Hepatic stellate cell (primary cell): ENCODE measurements around the gene CXorf49B.
"Not testable (repeated sequence)": the region's sequence is repeated elsewhere in the genome, so short reads cannot be mapped to it uniquely, and the experiment has no call there.

Source experiments
- DNase-seq: peaks from one replicate; pipeline ENCODE4 v3.0.0; 2011; ENCODE audit warnings: low spot score

CXorf49B gene

GRCh38 chrX:71763049-71763448, at the start of gene CXorf49B:
Gene CXorf49B, plus strand, starts transcription at chrX:71763349. Its CDS starts 75 bp downstream, at chrX:71763424.
- not testable (repeated sequence) for DNase-seq

- not testable (repeated sequence) for DNase-seq
Observed at GRCh38 chrX:71714064-71714463, 49.1 kb upstream of the CXorf49B start.

- DNase-seq = not testable (repeated sequence)
Observed at GRCh38 chrX:71715551-71715950, 47.6 kb upstream of the CXorf49B start.

- not testable (repeated sequence) for DNase-seq
Observed at GRCh38 chrX:71716323-71716722, 46.8 kb upstream of the CXorf49B start.

- DNase-seq = not testable (repeated sequence)
Observed at GRCh38 chrX:71718185-71718584, 45.0 kb upstream of the CXorf49B start, which contains the start of gene CXorf49. Gene CXorf49, minus strand, starts transcription at chrX:71718285. Its CDS starts 134 bp downstream, at chrX:71718151.

- DNase-seq = not testable (repeated sequence)
Observed at GRCh38 chrX:71719195-71719594, 44.0 kb upstream of the CXorf49B start.

GRCh38 chrX:71720289-71720886, 42.8 kb upstream of the CXorf49B start:
- not testable (repeated sequence) for DNase-seq

- not testable (repeated sequence) for DNase-seq
Observed at GRCh38 chrX:71760688-71761281, 2.4 kb upstream of the CXorf49B start.

- DNase-seq = not testable (repeated sequence)
Observed at GRCh38 chrX:71764832-71765231, 1.7 kb downstream of the CXorf49B start.

GRCh38 chrX:71765613-71766012, 2.5 kb downstream of the CXorf49B start:
- not testable (repeated sequence) for DNase-seq

- not testable (repeated sequence) for DNase-seq
Observed at GRCh38 chrX:71767134-71767533, 4.0 kb downstream of the CXorf49B start.

- not testable (repeated sequence) for DNase-seq
Observed at GRCh38 chrX:71778322-71778721, 15.2 kb downstream of the CXorf49B start.

GRCh38 chrX:71782225-71782949, 19.2 kb downstream of the CXorf49B start:
- DNase-seq = not testable (repeated sequence)

GRCh38 chrX:71782950-71783299, 19.8 kb downstream of the CXorf49B start:
- DNase-seq = not testable (repeated sequence)

GRCh38 chrX:71783569-71784347, 20.6 kb downstream of the CXorf49B start:
- not testable (repeated sequence) for DNase-seq

- DNase-seq = not testable (repeated sequence)
Observed at GRCh38 chrX:71784348-71784983, 21.3 kb downstream of the CXorf49B start.

- DNase-seq = not testable (repeated sequence)
Observed at GRCh38 chrX:71806450-71806849, 43.3 kb downstream of the CXorf49B start.

GRCh38 chrX:71809886-71810285, 46.7 kb downstream of the CXorf49B start:
- DNase-seq = no peak

- no peak for DNase-seq
Observed at GRCh38 chrX:71814123-71814912, 51.2 kb downstream of the CXorf49B start.

GRCh38 chrX:71815121-71815905, 52.2 kb downstream of the CXorf49B start:
- DNase-seq = no peak
